GM23338 (cell line): Measurements from ENCODE around the gene EIF4EBP3. TPM values are rescaled to one million over a fixed set of nuclear protein-coding genes. Genes with fewer than 3 reads are reported as not detected.

Source experiments
- ATAC-seq: fragments of 200-7000 bp; cut with Tn5 transposase; 3 replicates; pipeline ENCODE4 v1.9.1; 2020
- DNase-seq: peaks from one replicate; pipeline ENCODE4 v3.0.0-alpha.2; 2015; ENCODE audit warnings: low spot score
- H2AFZ ChIP-seq: fragments of 200-600 bp; sonication (generic); 2 replicates; pipeline ENCODE4 v1.8.0; 2016; ENCODE audit warnings: antibody characterized with exemption, mild to moderate bottlenecking, moderate library complexity
- H3F3A ChIP-seq: fragments of 200-600 bp; sonication (generic); replicated peaks from 2 replicates; pipeline ENCODE4 v1.8.0; 2017; ENCODE audit warnings: antibody characterized with exemption, mixed run types, low read depth
- H3K27ac ChIP-seq: fragments of 200-600 bp; sonication (generic); 2 replicates; pipeline ENCODE4 v1.6.1; 2016; ENCODE audit warnings: low read depth
- H3K27me3 ChIP-seq: fragments of 200-600 bp; sonication (generic); 2 replicates; pipeline ENCODE4 v1.8.0; 2016; ENCODE audit warnings: mild to moderate bottlenecking, mixed run types, moderate library complexity; ENCODE audit not compliant: insufficient read depth
- H3K36me3 ChIP-seq: fragments of 200-600 bp; sonication (generic); 2 replicates; pipeline ENCODE4 v1.8.0; 2016; ENCODE audit warnings: mild to moderate bottlenecking; ENCODE audit not compliant: insufficient read depth
- H3K4me1 ChIP-seq: fragments of 200-600 bp; sonication (generic); 2 replicates; pipeline ENCODE4 v1.8.0; 2016; ENCODE audit warnings: mild to moderate bottlenecking, moderate library complexity; ENCODE audit not compliant: insufficient read depth
- H3K4me2 ChIP-seq: fragments of 200-600 bp; sonication (generic); 2 replicates; pipeline ENCODE4 v1.7.1; 2017; ENCODE audit warnings: mixed run types
- H3K4me3 ChIP-seq: fragments of 200-600 bp; sonication (generic); 2 replicates; pipeline ENCODE4 v1.6.1; 2016; ENCODE audit warnings: mixed run types
- H3K79me2 ChIP-seq: fragments of 200-600 bp; sonication (generic); replicated peaks from 2 replicates; pipeline ENCODE4 v1.8.0; 2017; ENCODE audit warnings: mild to moderate bottlenecking; ENCODE audit not compliant: insufficient read depth
- H3K9me2 ChIP-seq: fragments of 200-600 bp; sonication (generic); 2 replicates; pipeline ENCODE4 v1.8.0; 2017; ENCODE audit not compliant: insufficient read depth
- H4K20me1 ChIP-seq: fragments of 200-600 bp; sonication (generic); replicated peaks from 2 replicates; pipeline ENCODE4 v1.8.0; 2017; ENCODE audit warnings: mild to moderate bottlenecking; ENCODE audit not compliant: insufficient read depth
- H3K27ac Mint-ChIP-seq: 2 replicates; pipeline ENCODE4 v1.8.0; 2020; ENCODE audit warnings: inconsistent platforms, mild to moderate bottlenecking, moderate library complexity, mixed read lengths
- H3K27me3 Mint-ChIP-seq: 3 replicates; pipeline ENCODE4 v1.8.0; 2022; ENCODE audit warnings: low read depth, mild to moderate bottlenecking, moderate library complexity, mixed read lengths, inconsistent platforms; ENCODE audit not compliant: insufficient read depth, poor library complexity
- H3K36me3 Mint-ChIP-seq: 3 replicates; pipeline ENCODE4 v1.8.0; 2021; ENCODE audit warnings: low read depth, mild to moderate bottlenecking, inconsistent platforms, moderate library complexity, mixed read lengths
- H3K4me1 Mint-ChIP-seq: 3 replicates; pipeline ENCODE4 v1.8.0; 2020; ENCODE audit warnings: mild to moderate bottlenecking, inconsistent platforms, mixed read lengths
- H3K4me3 Mint-ChIP-seq: 3 replicates; pipeline ENCODE4 v1.8.0; 2021; ENCODE audit warnings: moderate library complexity, mild to moderate bottlenecking, inconsistent platforms, mixed read lengths
- H3K9me3 Mint-ChIP-seq: 3 replicates; pipeline ENCODE4 v1.8.0; 2020; ENCODE audit warnings: moderate library complexity, mild to moderate bottlenecking, inconsistent platforms, mixed read lengths
- CREB1 ChIP-seq: fragments of 250-450 bp; sonication (Bioruptor Pico); IDR thresholded peaks from 2 replicates; pipeline ENCODE4 v1.5.0; 2020; ENCODE audit warnings: low read depth, mild to moderate bottlenecking, moderate library complexity
- EZH2 ChIP-seq: fragments of 200-600 bp; sonication (generic); IDR thresholded peaks from one replicate; pipeline ENCODE4 v1.8.0; 2017; ENCODE audit warnings: antibody characterized with exemption, mild to moderate bottlenecking, low read depth; ENCODE audit not compliant: unreplicated experiment
- EZH2phosphoT487 ChIP-seq: fragments of 200-600 bp; sonication (generic); IDR thresholded peaks from one replicate; pipeline ENCODE4 v1.8.1; 2018; ENCODE audit warnings: antibody characterized with exemption; ENCODE audit not compliant: unreplicated experiment
- JUNB ChIP-seq: IDR thresholded peaks from one replicate; pipeline ENCODE4 v1.6.1; 2016; ENCODE audit warnings: antibody characterized with exemption; ENCODE audit not compliant: unreplicated experiment
- NANOG ChIP-seq: IDR thresholded peaks from 2 replicates; pipeline ENCODE4 v1.6.1; 2016; ENCODE audit warnings: antibody characterized with exemption, borderline replicate concordance
- POLR2AphosphoS5 ChIP-seq: IDR thresholded peaks from 2 replicates; pipeline ENCODE4 v1.6.1; 2016; ENCODE audit warnings: antibody characterized with exemption, low read depth
- STAT1 ChIP-seq: IDR thresholded peaks from one replicate; pipeline ENCODE4 v1.6.1; 2016; ENCODE audit warnings: antibody characterized with exemption; ENCODE audit not compliant: unreplicated experiment
- ZNF114 ChIP-seq: fragments of 250-450 bp; sonication (Bioruptor Pico); IDR thresholded peaks from 2 replicates; pipeline ENCODE4 v1.5.0; 2020; ENCODE audit warnings: mild to moderate bottlenecking, moderate library complexity
- ZNF331 ChIP-seq: fragments of 250-450 bp; sonication (Bioruptor Pico); IDR thresholded peaks from 2 replicates; pipeline ENCODE4 v1.5.0; 2020; ENCODE audit warnings: low read depth, mild to moderate bottlenecking, moderate library complexity
- polyA plus RNA-seq: library from polyadenylated mRNA; unstranded; fragments of >200 nt; fragmentation: Nextera tagmentation; extraction: Ambion mirVana; gene quantifications from 2 replicates; pipeline ENCODE4 v1.2.1, GENCODE V29; 2016
- total RNA-seq: library from RNA; depleted of rRNA; stranded (reverse); fragments of >200 nt; shearing (Covaris generic); gene quantifications from 2 replicates; pipeline ENCODE4 v1.2.3, GENCODE V29; 2014
- TF ChIP-seq, protein P1 (sequence below), 2 experiments: fragments of 200-600 bp in 1 of 2; sonication (generic) in 1 of 2; conservative IDR thresholded peaks; 2 replicates each; pipeline versions ENCODE4 v1.5.1 to v1.6.1; 2016 to 2017; ENCODE audit warnings: antibody characterized with exemption in 2 of 2, low read depth in 2 of 2, mild to moderate bottlenecking in 2 of 2, moderate library complexity in 1 of 2
- TF ChIP-seq, protein P2 (sequence below): IDR thresholded peaks from 2 replicates; pipeline ENCODE4 v1.6.1; 2016; ENCODE audit warnings: antibody characterized with exemption
- TF ChIP-seq, protein P3 (sequence below): fragments of 250-450 bp; sonication (Bioruptor Pico); IDR thresholded peaks from 2 replicates; pipeline ENCODE4 v1.5.0; 2020; ENCODE audit warnings: mild to moderate bottlenecking, moderate library complexity
- TF ChIP-seq, protein P4 (sequence below): IDR thresholded peaks from one replicate; pipeline ENCODE4 v1.6.1; 2018; ENCODE audit warnings: antibody characterized with exemption; ENCODE audit not compliant: unreplicated experiment

Gene EIF4EBP3
- total and polyA plus RNA-seq, 2 experiments from 2014 or later, result 2.4 to 21.5 TPM

DNA sequence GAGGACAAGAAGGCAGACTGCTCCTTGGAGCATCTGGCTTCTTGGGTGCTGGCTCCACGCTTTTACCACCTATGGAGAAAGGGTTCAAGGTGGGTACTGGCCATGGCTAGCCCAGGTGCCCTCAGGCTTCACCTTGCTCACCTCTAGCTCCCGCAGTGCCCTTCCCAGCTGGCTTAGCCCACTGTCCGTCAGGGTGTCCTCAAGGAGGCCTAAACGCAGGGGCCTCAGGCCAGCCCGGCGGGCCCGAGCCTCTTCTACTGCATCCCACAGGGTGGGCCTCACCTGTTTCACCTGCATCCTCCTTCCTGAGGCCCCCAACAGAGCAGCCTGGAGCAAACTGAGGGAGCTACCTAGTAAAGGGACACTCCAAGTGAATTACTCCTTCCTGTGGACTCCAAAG lies 26.2 kb downstream of the EIF4EBP3 start:
- H2AFZ ChIP-seq, result no peak overlapping the region
- H3K27me3 Mint-ChIP-seq, result no peaks in the 10 kb centered on the region
- H3K4me1 ChIP-seq, result no peaks in the 10 kb centered on the region
- no peaks in the 10 kb centered on the region for H3K9me3 Mint-ChIP-seq
- H3K4me3 Mint-ChIP-seq, result no peak overlapping the region
- H4K20me1 ChIP-seq, result peaks cover 8% of the 10 kb centered on the region; the same call in 1 of the 2 replicates
- H3K36me3 Mint-ChIP-seq, result no peaks in the 10 kb centered on the region
- no peaks in the 10 kb centered on the region for H3F3A ChIP-seq
- H3K36me3 ChIP-seq, result no peaks in the 10 kb centered on the region
- no peaks in the 10 kb centered on the region for H3K27me3 ChIP-seq
- no peak overlapping the region for H3K4me3 ChIP-seq
- H3K4me1 Mint-ChIP-seq, result no peaks in the 10 kb centered on the region
- H3K9me2 ChIP-seq, result no peaks in the 10 kb centered on the region
- H3K79me2 ChIP-seq, result no peaks in the 10 kb centered on the region
- no peak overlapping the region for H3K4me2 ChIP-seq
- no peak overlapping the region for H3K27ac Mint-ChIP-seq
- ATAC-seq (no peak), DNase-seq (no peak)
- H3K27ac ChIP-seq, result no peak overlapping the region
- TF ChIP-seq STAT1 (no peak), JUNB (no peak), EZH2 (no peak), EZH2phosphoT487 (no peak), NANOG (no peak), POLR2AphosphoS5 (no peak), CREB1 (CRISPR knock-in tag) (no peak), ZNF331 (no peak), ZNF114 (CRISPR knock-in tag) (no peak)
- TF ChIP-seq, protein P1, sequence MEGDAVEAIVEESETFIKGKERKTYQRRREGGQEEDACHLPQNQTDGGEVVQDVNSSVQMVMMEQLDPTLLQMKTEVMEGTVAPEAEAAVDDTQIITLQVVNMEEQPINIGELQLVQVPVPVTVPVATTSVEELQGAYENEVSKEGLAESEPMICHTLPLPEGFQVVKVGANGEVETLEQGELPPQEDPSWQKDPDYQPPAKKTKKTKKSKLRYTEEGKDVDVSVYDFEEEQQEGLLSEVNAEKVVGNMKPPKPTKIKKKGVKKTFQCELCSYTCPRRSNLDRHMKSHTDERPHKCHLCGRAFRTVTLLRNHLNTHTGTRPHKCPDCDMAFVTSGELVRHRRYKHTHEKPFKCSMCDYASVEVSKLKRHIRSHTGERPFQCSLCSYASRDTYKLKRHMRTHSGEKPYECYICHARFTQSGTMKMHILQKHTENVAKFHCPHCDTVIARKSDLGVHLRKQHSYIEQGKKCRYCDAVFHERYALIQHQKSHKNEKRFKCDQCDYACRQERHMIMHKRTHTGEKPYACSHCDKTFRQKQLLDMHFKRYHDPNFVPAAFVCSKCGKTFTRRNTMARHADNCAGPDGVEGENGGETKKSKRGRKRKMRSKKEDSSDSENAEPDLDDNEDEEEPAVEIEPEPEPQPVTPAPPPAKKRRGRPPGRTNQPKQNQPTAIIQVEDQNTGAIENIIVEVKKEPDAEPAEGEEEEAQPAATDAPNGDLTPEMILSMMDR (conservative IDR thresholded peaks at IDR 0.05; ENCODE audit: low read depth in 2 of 2), result no peak
- TF ChIP-seq, protein P2, sequence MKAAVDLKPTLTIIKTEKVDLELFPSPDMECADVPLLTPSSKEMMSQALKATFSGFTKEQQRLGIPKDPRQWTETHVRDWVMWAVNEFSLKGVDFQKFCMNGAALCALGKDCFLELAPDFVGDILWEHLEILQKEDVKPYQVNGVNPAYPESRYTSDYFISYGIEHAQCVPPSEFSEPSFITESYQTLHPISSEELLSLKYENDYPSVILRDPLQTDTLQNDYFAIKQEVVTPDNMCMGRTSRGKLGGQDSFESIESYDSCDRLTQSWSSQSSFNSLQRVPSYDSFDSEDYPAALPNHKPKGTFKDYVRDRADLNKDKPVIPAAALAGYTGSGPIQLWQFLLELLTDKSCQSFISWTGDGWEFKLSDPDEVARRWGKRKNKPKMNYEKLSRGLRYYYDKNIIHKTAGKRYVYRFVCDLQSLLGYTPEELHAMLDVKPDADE, result no peak
- TF ChIP-seq, protein P3, sequence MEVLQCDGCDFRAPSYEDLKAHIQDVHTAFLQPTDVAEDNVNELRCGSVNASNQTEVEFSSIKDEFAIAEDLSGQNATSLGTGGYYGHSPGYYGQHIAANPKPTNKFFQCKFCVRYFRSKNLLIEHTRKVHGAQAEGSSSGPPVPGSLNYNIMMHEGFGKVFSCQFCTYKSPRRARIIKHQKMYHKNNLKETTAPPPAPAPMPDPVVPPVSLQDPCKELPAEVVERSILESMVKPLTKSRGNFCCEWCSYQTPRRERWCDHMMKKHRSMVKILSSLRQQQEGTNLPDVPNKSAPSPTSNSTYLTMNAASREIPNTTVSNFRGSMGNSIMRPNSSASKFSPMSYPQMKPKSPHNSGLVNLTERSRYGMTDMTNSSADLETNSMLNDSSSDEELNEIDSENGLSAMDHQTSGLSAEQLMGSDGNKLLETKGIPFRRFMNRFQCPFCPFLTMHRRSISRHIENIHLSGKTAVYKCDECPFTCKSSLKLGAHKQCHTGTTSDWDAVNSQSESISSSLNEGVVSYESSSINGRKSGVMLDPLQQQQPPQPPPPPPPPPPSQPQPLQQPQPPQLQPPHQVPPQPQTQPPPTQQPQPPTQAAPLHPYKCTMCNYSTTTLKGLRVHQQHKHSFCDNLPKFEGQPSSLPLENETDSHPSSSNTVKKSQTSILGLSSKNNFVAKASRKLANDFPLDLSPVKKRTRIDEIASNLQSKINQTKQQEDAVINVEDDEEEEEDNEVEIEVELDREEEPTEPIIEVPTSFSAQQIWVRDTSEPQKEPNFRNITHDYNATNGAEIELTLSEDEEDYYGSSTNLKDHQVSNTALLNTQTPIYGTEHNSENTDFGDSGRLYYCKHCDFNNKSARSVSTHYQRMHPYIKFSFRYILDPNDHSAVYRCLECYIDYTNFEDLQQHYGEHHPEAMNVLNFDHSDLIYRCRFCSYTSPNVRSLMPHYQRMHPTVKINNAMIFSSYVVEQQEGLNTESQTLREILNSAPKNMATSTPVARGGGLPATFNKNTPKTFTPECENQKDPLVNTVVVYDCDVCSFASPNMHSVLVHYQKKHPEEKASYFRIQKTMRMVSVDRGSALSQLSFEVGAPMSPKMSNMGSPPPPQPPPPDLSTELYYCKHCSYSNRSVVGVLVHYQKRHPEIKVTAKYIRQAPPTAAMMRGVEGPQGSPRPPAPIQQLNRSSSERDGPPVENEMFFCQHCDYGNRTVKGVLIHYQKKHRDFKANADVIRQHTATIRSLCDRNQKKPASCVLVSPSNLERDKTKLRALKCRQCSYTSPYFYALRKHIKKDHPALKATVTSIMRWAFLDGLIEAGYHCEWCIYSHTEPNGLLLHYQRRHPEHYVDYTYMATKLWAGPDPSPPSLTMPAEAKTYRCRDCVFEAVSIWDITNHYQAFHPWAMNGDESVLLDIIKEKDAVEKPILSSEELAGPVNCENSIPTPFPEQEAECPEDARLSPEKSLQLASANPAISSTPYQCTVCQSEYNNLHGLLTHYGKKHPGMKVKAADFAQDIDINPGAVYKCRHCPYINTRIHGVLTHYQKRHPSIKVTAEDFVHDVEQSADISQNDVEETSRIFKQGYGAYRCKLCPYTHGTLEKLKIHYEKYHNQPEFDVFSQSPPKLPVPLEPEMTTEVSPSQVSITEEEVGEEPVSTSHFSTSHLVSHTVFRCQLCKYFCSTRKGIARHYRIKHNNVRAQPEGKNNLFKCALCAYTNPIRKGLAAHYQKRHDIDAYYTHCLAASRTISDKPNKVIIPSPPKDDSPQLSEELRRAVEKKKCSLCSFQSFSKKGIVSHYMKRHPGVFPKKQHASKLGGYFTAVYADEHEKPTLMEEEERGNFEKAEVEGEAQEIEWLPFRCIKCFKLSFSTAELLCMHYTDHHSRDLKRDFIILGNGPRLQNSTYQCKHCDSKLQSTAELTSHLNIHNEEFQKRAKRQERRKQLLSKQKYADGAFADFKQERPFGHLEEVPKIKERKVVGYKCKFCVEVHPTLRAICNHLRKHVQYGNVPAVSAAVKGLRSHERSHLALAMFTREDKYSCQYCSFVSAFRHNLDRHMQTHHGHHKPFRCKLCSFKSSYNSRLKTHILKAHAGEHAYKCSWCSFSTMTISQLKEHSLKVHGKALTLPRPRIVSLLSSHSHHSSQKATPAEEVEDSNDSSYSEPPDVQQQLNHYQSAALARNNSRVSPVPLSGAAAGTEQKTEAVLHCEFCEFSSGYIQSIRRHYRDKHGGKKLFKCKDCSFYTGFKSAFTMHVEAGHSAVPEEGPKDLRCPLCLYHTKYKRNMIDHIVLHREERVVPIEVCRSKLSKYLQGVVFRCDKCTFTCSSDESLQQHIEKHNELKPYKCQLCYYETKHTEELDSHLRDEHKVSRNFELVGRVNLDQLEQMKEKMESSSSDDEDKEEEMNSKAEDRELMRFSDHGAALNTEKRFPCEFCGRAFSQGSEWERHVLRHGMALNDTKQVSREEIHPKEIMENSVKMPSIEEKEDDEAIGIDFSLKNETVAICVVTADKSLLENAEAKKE (CRISPR knock-in tag), result no peak
- TF ChIP-seq, protein P4, sequence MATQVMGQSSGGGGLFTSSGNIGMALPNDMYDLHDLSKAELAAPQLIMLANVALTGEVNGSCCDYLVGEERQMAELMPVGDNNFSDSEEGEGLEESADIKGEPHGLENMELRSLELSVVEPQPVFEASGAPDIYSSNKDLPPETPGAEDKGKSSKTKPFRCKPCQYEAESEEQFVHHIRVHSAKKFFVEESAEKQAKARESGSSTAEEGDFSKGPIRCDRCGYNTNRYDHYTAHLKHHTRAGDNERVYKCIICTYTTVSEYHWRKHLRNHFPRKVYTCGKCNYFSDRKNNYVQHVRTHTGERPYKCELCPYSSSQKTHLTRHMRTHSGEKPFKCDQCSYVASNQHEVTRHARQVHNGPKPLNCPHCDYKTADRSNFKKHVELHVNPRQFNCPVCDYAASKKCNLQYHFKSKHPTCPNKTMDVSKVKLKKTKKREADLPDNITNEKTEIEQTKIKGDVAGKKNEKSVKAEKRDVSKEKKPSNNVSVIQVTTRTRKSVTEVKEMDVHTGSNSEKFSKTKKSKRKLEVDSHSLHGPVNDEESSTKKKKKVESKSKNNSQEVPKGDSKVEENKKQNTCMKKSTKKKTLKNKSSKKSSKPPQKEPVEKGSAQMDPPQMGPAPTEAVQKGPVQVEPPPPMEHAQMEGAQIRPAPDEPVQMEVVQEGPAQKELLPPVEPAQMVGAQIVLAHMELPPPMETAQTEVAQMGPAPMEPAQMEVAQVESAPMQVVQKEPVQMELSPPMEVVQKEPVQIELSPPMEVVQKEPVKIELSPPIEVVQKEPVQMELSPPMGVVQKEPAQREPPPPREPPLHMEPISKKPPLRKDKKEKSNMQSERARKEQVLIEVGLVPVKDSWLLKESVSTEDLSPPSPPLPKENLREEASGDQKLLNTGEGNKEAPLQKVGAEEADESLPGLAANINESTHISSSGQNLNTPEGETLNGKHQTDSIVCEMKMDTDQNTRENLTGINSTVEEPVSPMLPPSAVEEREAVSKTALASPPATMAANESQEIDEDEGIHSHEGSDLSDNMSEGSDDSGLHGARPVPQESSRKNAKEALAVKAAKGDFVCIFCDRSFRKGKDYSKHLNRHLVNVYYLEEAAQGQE, result no peak
